ENCODE measurements around the gene NCAPD2.
"Not testable (repeated sequence)": the region's sequence is repeated elsewhere in the genome, so short reads cannot be mapped to it uniquely, and the experiment has no call there.

NCAPD2 gene

DNA sequence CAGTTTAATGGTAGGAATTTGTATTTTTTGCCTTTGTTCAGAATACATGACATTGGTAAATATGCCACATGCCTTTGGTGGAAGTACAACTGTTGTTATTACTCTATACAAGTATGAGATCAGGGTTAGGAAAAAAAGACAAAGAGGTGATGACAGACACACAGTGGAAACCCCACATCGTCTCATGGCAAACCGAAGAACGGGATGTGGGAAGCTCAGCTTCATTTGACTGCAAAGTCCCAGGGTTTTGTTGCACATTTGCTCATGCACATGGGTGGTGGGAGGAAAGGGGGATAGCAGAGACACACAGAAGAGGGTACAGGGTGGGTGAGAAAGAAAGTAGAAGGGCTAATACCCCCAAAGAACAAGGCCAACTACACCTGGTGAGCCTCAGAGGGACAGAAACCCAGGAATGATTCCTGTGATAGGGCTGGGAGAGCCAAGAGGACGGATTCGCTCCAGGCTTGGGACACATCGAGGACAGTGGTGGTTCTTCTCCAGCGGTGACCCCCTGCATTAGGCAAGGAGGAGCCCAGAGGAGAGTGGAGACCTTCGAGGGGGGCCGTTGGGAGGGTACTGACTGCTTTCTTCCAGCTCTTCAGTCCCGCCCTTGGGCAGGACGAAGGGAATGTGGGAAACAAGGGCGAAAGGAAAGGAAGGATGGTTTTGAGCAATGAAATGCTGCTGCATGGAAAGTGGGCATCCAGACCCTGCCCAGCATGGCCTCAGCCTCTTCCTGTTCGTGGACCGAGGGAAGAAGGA is 31.5 kb upstream of the NCAPD2 start:
- H3K4me3 ChIP-seq (ENCODE audit: low read length) = peak overlapping the region; percentile 44
- peak; percentile 66 for DNase-seq (ENCODE audit: low read depth, low spot score)

- no peak for DNase-seq (ENCODE audit: low read depth, low spot score)
- H3K4me3 ChIP-seq (ENCODE audit: low read length) = no peak overlapping the region
Measured at GRCh38 chr12:6463216-6463615, 30.7 kb upstream of the NCAPD2 start.

DNA sequence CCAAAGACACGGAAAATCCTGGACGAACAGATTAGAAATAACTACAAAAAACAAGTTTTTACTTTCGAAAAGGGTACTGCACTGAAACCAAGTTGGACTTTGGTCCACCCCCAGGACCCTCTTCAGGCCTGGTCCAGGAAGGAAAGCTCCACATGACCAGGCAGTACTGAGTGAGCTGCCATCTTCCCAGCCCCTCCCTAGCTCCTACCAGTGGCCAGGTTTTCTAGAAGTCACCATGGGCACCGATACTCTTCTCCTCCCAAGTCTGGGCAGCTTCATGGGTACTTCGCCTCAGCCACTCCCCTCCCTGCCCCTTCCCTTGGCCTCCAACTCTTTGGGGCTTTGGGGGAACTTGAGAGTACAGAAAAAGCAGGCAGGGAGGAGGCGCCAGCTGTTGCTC is 30.0 kb upstream of the NCAPD2 start:
- no peak for DNase-seq (ENCODE audit: low read depth, low spot score)
- H3K4me3 ChIP-seq (ENCODE audit: low read length) = no peak overlapping the region

DNA sequence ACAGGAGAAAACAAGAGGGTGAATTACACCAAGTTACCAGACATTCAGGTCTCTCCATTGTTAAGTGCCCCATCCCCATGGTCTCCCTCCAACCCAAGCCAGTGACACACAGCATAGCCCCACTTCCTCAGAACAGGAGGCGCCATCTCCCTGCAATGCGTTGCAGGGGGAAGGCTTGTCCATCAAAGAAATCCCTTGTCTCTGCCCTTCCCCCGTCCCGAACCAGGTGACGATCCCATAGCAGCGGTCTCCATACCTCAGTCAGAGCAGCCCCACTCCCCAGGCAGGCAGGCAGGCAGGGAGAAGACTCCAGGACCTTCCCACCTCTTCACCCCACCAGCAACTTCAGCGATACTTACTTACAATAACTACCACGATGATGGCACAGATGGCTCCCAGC is 29.4 kb upstream of the NCAPD2 start:
- no peak for DNase-seq (ENCODE audit: low read depth, low spot score)
- no peak overlapping the region for H3K4me3 ChIP-seq (ENCODE audit: low read length)

DNA sequence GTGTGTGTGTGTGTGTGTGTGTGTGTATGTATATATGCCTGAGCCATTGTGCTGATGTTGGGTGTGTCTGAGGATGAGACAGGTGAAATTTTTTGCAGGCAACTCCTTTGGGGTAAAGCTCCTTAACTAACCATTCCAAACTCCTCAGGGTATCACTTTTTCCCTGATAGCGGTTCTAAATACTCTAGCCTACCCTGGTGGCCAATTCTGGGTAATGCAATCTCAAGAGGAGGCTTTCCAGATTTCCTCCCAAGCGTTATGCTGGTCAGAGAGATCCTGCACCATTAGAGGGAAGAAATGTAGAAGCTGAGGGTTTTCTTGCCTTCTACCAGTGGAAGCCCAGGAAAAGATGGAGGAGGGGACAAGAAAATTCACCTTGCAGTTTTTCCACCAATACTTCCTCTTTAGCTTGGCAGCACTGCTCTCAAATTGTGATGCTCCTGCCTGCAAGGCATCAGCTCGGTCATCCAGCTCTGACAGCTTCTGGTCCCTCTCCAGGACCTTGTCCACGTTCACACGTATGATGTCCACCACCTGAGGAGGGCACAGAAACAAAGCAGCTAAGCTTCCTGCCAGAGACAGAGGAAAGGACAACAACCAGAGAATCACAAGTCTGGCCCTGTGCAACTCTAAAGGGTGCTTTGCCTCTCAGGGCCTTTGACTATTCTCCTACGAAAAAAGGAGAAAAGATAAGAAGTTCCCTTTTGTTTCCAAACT is 28.3 kb upstream of the NCAPD2 start:
- no peak overlapping the region for H3K4me3 ChIP-seq (ENCODE audit: low read length)
- DNase-seq (ENCODE audit: low read depth, low spot score) = peak; percentile 57

DNA sequence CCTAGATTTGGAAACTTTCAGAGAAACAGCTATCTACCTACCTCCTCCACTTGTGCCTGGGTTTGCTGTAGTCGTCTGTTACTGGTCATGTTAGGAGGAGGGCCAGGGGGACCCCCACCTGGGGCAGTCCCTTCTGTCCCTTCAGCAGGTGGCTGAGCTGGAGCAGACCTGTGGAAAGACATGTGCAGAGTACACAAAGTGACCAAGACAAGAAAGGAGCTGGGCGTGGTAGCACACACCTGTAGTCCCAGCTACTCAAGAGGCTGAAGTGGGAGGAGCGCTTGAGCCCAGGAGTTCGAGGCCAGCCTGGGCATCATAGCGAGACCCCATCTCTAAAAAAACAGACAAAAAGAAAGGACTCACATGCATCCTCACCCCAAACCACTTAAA is 27.7 kb upstream of the NCAPD2 start:
- DNase-seq (ENCODE audit: low read depth, low spot score) = no peak
- H3K4me3 ChIP-seq (ENCODE audit: low read length) = no peak overlapping the region

- DNase-seq (ENCODE audit: low read depth, low spot score); H3K4me3 ChIP-seq (ENCODE audit: low read length): not testable (repeated sequence)
Measured at GRCh38 chr12:6466751-6467150, 27.2 kb upstream of the NCAPD2 start.

DNA sequence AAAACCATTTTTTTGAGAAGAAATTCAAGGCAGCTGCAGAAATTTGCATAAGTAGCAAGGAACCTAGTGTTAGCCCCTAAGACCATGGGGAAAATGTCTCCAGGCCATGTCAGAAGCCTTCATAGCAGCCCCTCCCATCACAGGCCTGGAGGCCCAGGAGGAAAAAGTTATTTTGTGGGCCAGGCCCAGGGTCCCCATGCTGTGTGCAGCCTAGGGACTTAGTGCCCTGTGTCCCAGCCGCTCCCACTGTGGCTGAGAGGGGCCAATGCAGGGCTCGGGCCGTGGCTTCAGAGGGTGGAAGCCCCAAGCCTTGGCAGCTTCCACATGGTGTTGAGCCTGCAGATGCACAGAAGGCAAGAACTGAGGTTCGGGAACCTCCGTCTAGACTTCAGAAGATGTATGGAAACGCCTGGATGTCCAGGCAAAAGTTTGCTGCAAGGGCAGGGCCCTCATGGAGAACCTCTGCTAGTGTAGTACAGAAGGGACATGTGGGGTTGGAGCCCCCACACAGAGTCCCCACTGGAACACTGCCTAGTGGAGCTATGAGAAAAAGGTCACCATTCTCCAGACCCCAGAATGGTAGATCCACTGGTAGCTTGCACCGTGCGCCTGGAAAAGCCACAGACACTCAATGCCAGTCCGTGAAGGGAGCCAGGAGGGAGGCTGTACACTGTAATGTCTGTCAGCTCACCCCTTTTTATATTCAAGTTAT is 26.2 kb upstream of the NCAPD2 start:
- H3K4me3 ChIP-seq (ENCODE audit: low read length); DNase-seq (ENCODE audit: low read depth, low spot score): not testable (repeated sequence)

DNA sequence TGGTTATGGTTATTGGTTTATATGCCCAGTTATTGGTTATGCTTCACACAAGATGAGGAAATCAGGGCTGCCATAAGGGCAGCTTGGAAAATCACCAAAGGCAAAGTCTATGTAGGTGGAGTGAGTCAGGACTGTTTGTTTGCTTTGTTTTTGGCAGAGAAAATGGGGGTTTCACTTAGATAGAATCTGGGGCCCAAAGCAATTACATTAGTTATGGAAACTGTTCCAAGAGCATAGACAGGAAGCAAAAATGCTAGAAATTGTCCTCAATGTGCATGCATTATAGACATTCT is 25.7 kb upstream of the NCAPD2 start:
- DNase-seq (ENCODE audit: low read depth, low spot score) = no peak
- H3K4me3 ChIP-seq (ENCODE audit: low read length) = no peak overlapping the region

DNA sequence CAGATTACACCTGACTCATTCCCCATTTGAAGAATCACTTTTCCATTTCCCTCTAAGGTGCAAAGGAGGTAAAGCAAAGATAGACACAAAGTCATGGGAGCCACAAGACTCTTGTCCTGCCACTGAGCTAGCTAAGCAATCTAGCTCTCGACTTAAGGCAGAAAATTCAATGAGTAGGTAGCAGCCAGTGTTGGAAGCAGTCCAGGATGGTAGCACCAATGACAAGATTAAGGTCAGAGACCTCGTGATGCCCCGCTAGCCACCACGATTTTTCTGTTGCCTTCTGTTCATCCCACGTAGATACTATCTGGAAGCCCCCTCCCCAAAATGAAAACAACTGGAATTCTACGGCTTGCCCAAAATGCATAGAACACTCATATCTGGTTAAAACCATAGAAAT is 24.8 kb upstream of the NCAPD2 start:
- DNase-seq (ENCODE audit: low read depth, low spot score) = no peak
- no peak overlapping the region for H3K4me3 ChIP-seq (ENCODE audit: low read length)

DNA sequence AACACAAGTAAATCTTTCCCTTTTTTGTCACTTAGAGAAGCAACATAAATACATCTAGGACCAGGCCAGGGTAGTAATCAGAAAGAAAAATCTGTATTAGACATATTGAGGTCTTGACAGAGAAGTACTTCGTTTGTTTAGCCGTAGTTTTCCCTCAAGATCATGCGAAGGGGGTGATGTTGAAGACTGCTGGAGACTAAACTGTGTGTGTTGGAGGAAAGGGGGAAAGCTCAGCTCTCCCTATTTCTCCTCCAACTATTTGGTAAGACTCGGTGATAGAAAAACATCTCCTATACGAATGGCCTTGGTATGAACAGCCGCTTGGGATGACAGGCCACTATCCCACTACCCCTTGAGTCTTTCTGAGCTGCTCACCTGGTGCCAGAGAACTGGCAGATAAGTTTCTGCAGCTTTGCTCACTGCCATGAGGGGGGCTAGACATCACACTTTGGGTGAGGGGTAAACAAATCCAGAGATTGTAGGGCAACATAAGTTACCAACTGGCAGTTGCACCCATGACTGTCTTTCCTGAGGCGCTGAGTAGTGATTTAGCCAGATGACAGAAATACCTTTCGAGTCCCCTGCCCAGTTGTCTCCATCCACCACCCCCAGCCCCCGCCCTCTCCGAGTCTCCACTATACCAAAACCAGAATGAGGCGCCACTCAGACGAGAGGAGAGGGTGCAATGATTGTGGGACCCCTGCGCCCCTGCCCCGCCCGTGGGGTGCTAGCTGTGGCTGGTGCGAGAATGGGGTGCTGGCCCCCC is 24.1 kb upstream of the NCAPD2 start:
- H3K4me3 ChIP-seq (ENCODE audit: low read length) = peak overlapping the region; percentile 73
- no peak for DNase-seq (ENCODE audit: low read depth, low spot score)

- peak; percentile 92 for DNase-seq (ENCODE audit: low read depth, low spot score)
Measured at GRCh38 chr12:6470375-6471163, 23.3 kb upstream of the NCAPD2 start, which contains the start of gene VAMP1. TSS of gene VAMP1 (minus strand) at chr12:6470677. CDS start at chr12:6470531, 146 bp downstream.

GRCh38 chr12:6471989-6472360 is 21.9 kb upstream of the NCAPD2 start:
- DNase-seq (ENCODE audit: low read depth, low spot score) = no peak
- H3K4me3 ChIP-seq (ENCODE audit: low read length) = no peak overlapping the region

More at GRCh38 chr12:6470375-6471163, 23.3 kb upstream of the NCAPD2 start, which contains the start of gene VAMP1:
- peak within 1 kb of the TSS; percentile 73 for H3K4me3 ChIP-seq (ENCODE audit: low read length)

- no peak for DNase-seq (ENCODE audit: low read depth, low spot score)
- no peak overlapping the region for H3K4me3 ChIP-seq (ENCODE audit: low read length)
Measured at GRCh38 chr12:6472491-6472890, 21.4 kb upstream of the NCAPD2 start.

- not testable (repeated sequence) for H3K4me3 ChIP-seq (ENCODE audit: low read length); DNase-seq (ENCODE audit: low read depth, low spot score)
Measured at GRCh38 chr12:6475233-6475975, 18.5 kb upstream of the NCAPD2 start.

GRCh38 chr12:6476489-6476888 is 17.4 kb upstream of the NCAPD2 start:
- H3K4me3 ChIP-seq (ENCODE audit: low read length) = no peak overlapping the region
- DNase-seq (ENCODE audit: low read depth, low spot score) = no peak

- DNase-seq (ENCODE audit: low read depth, low spot score); H3K4me3 ChIP-seq (ENCODE audit: low read length): not testable (repeated sequence)
Measured at GRCh38 chr12:6477601-6478377, 16.1 kb upstream of the NCAPD2 start.

Measured in Jurkat, Clone E6-1 (cell line).